T-helper 22 cell (primary cell): ENCODE measurements around the gene WDR53.
"Not testable (repeated sequence)": the region's sequence is repeated elsewhere in the genome, so short reads cannot be mapped to it uniquely, and the experiment has no call there.

Experiments
- DNase-seq: peaks from one replicate; pipeline ENCODE4 v3.0.0-alpha.2; 2020; ENCODE audit warnings: low read depth

Gene WDR53

GRCh38 chr3:196568246-196569002 is at the start of gene WDR53, which contains the start of gene FBXO45:
WDR53 (minus strand) TSS chr3:196568554; CDS start chr3:196561475, 7,079 bp downstream.
FBXO45 (plus strand) TSS chr3:196568660; CDS start chr3:196568985, 325 bp downstream.
- DNase-seq: peak; percentile 94

GRCh38 chr3:196617256-196617655 is 48.9 kb upstream of the WDR53 start:
- DNase-seq: no peak

- DNase-seq: not testable (repeated sequence)
Observed at GRCh38 chr3:196615234-196615633, 46.9 kb upstream of the WDR53 start.

DNA sequence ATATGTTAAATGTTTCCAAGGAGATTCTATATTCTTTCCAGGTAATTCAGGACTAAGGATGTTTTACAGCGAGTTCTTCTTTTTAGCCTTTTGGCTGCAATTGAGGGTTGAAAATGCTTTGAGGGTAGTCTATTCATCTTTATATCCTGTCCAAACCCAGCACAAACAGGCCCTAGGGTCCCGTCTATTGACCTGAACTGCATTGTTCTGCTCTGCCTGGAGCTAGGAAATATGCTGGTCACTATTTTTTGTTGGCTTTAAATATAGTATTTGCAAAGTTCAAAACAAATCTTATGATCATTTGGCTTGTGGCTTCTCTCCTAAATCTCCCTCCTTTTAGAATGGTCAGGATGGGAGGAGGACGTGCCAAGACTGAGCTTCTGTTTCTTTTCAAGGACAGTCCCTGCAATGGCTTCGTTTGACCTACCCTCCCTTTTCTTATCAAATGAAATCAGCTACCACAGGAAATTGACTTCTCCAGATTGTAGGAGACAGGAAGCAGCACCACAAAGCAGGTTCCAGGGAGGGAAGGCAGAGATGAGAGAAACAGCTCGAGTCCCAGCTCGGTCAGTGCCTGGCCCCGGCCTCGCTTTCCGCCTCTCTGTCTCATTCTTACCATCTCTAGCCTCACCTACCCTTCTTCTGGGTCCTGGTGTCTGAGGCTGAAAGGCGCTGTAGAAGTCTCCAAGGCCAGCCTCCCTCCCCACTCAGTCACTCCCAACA is 43.6 kb upstream of the WDR53 start:
- DNase-seq: no peak

DNA sequence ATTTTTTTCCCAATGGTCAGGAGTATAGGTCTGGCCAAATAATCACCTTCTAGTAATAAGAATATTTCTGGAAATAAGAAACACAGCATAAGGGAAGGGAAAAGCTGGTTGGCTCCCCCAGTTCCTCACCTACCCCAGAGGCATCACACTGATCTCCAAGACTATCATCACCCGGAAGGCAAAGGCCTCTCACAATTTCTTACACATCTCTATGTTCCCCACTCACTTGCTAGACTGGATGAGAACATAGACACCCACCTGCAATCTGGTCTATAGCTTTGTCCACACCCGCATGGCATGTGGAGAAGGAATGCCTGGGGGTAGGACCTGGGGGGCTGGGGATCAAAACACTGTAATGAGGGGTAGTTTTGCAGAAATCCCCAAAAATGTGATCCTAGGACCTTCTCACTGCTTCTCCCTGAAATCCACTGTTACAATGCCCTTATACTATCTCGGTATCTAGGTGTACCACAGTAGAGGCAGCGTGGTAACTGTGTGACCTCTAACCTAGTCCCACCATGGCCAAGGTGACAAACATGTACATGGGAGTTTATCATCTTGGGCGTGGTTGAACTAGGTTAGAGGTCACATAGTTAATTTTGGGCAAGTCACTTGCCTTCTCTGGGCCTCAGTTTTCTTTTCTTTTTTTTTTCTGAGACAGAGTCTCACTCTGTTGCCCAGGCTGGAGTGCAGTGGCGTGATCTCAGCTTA is 41.6 kb upstream of the WDR53 start:
- no peak for DNase-seq

DNA sequence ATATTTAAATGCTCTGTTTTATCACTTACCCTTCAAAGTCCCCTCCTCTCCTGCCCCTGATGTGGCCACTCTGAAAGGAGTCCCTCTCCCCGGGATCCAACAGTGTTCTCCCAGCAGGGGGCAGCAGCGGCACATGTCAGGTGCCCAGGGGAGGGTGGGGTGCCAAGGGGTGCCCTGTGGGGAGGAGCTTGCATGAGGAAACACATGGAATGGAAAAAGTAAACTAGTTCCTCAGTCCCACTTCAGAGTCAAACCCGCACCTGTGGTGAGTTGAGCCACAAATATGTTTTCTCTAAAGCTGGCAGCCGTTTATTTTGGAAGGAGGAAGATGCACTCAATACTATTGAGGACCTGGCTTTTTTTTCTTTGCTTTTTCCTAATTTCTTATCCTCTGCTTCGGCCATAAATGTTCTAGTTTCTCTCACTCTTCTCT is 41.0 kb upstream of the WDR53 start:
- DNase-seq: peak; percentile 78

- DNase-seq: no peak
Observed at GRCh38 chr3:196608693-196609092, 40.3 kb upstream of the WDR53 start.

GRCh38 chr3:196604548-196604947 is 36.2 kb upstream of the WDR53 start:
- peak; percentile 34 for DNase-seq

DNA sequence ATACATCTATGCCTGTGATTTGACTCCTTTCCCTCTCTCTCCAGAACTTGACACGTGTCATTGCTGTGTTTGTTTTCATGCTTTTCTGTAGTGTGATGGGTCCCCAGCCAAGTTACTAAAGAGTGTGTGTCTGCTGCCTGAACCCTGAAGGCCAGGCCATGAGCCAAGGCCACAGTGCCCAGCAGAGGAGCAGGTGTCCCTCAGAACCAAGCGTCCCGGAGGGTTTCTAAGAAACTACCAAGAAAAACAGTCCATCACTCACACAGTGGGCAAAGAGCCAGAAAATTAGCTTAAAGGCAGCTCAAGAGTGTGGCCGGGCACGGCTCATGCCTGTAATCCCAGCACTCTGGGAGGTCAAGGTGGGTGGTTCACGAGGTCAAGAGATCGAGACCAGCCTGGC is 35.3 kb upstream of the WDR53 start:
- no peak for DNase-seq

- DNase-seq: no peak
Observed at GRCh38 chr3:196602673-196603072, 34.3 kb upstream of the WDR53 start.

- DNase-seq: no peak
Observed at GRCh38 chr3:196600359-196600758, 32.0 kb upstream of the WDR53 start.

GRCh38 chr3:196599734-196600128 is 31.4 kb upstream of the WDR53 start:
- DNase-seq: no peak

DNA sequence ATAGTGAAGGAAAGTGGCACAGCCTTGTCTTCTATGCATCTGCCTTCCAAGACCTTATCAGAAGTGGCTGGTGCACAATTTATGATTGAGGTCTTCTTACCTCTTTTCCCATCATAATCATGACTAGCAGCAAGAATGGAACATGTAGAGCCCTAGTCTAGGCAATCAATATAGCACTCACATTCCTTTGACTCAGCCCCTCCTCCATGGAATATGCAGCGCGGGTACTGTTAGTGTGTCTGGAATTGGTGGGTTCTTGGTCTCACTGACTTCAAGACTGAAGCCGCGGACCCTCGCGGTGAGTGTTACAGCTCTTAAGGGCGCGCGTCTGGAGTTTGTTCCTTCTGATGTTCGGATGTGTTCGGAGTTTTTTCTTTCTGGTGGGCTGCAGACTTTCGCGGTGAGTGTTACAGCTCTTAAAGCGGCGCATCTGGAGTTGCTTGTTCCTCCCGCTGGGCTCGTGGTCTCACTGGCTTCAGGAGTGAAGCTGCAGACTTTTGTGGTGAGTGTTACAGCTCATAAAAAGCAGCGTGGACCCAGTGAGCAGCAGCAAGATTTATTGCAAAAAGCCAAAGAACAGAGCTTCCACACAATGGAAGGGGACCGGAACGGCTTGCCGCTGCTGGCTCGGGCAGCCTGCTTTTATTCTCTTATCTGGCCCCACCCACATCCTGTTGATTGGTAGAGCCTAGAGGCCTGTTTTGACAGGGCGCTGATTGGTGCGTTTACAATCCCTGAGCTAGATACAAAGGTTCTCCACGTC is 29.8 kb upstream of the WDR53 start:
- DNase-seq: peak; percentile 17

DNA sequence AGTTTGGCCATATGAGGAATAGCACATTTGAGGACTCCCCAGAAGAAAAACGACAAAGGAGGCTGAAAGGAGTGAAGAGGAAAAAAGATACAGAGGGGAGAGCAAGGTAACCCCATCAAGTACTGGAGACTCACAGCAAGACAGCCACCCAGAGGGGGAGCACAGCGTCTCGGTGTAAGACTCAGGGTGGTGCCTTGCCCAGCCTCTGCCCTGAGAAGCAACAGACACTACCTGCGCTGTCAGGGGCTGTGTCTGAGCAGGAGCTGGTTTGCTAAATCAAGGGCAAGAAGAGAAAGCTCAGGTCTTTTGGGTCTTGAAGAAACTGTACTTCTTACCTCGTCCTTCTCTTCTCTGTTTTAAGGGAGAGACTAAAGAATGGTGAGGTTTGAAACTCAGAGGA is 28.0 kb upstream of the WDR53 start:
- DNase-seq: no peak

DNA sequence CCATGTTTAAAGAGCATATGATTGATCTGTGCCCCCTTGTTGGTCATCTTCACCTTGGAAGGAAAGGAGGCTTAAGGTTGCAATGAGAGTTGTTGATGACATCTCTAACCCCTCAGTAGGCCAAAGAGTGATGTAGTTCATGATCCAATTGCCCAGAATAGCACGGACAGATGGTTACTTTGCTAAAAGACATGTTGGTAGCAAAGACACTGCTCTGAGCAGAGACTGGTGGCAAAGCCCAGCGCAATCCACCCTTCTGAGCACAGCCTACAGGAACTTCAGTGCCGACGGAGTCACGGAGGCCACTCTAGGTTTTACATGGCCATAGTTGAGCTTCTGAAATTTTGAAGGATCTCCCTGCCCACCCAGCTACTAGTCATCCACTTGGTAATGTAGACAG is 21.9 kb upstream of the WDR53 start:
- no peak for DNase-seq

DNA sequence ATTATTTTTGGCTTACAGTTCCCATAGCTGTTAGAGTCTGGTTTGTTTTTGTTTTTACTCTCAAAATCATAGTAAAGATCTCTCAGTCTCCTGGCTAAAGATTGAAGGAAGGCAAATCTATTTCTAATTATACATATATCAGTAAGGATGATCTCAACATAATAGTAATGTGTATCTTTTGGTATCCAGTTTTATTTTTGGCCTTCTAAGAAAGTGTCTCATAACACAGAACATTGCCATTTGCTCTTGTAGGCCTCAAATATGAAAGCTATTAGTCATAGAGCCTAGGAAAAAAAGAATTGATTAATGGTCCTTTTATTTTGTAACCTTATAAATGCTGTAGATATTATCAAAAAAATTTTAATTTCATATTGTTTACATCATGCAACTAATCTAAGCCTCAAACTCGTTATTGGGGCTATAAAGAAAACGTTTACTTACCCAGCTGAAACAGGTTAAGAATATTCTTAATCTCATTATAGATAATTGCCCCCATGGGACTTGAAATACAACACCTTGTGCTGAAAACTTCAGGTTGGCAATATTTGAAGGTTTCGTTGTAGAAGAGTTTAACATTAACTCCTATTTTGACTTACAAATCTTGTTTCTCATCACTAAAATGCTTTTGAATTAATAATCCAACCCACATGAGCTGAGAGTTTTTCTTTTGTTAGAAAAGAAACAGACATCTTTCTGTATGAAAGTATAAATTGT is 16.8 kb upstream of the WDR53 start:
- DNase-seq: no peak

DNA sequence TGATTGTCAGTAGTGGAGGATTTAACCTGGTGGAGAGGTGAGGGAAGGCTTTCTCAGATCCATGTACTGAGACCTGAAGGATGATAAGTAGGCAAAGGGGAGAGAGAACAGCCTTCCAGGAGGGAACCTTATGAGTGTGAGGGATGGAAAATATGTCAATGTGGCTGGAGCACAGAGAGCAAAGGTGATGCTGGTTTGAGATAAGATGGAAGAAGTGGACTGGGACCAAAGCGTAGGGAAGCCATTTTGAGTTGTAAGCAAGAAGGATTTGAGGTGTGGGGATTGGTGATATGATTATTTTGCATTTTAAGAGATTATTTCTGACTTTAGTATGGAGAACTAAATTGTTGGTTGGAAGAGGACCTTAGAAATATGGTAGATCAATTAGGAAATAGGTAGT is 4.0 kb upstream of the WDR53 start:
- DNase-seq: no peak

DNA sequence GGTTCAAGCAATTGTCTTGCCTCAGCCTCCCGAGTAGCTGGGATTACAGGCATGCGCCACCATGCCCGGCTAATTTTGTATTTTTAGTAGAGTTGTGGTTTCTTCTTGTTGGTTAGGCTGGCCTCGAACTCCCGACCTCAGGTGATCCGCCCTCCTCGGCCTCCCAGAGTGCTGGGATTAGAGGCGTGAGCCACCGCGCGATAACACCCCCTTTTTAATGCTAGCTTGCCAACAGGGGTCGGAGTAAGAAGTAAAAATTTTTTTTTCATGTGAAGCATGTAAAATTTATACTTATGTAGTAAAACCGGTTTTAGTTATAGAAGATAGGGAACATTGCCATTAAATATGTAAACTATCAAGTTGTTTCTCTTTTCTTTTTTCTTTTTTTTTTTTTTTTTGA is 2.0 kb upstream of the WDR53 start:
- DNase-seq: not testable (repeated sequence)

- peak; percentile 41 for DNase-seq
Observed at GRCh38 chr3:196569003-196569516, 706 bp upstream of the WDR53 start.

- DNase-seq: peak; percentile 36
Observed at GRCh38 chr3:196563721-196564225, 4.6 kb downstream of the WDR53 start.

- DNase-seq: no peak
Observed at GRCh38 chr3:196559826-196560225, 8.5 kb downstream of the WDR53 start.
